Measurements from ENCODE around the gene FRMD4B. TPM values are rescaled to one million over a fixed set of nuclear protein-coding genes. Genes with fewer than 3 reads are reported as not detected.

The FRMD4B gene
- total RNA-seq, 1 donor from 2014 or later: 102 TPM

GRCh38 chr3:69130689-69131088, 255.2 kb downstream of the FRMD4B start:
- no peak for DNase-seq (ENCODE audit: low spot score)
- Mint-ChIP-seq H3K27me3 (ENCODE audit: unreplicated experiment) (no peaks in the 10 kb centered on the region), H3K36me3 (ENCODE audit: low read depth, unreplicated experiment) (no peaks in the 10 kb centered on the region), H3K4me1 (ENCODE audit: unreplicated experiment) (peaks cover 4% of the 10 kb centered on the region), H3K27ac (ENCODE audit: unreplicated experiment) (no peak overlapping the region), H3K9me3 (ENCODE audit: unreplicated experiment) (no peaks in the 10 kb centered on the region), H3K4me3 (ENCODE audit: unreplicated experiment) (no peak overlapping the region)
- TF ChIP-seq CTCF (IDR thresholded peaks at IDR 0.05; ENCODE audit: unreplicated experiment): no peak

- Mint-ChIP-seq H3K27me3 (ENCODE audit: unreplicated experiment) (no peaks in the 10 kb centered on the region), H3K27ac (ENCODE audit: unreplicated experiment) (no peak overlapping the region), H3K4me3 (ENCODE audit: unreplicated experiment) (no peak overlapping the region), H3K36me3 (ENCODE audit: low read depth, unreplicated experiment) (no peaks in the 10 kb centered on the region), H3K9me3 (ENCODE audit: unreplicated experiment) (no peaks in the 10 kb centered on the region), H3K4me1 (ENCODE audit: unreplicated experiment) (peaks cover 4% of the 10 kb centered on the region)
- no peak for DNase-seq (ENCODE audit: low spot score)
- TF ChIP-seq CTCF (IDR thresholded peaks at IDR 0.05; ENCODE audit: unreplicated experiment): no peak
Measured at GRCh38 chr3:69129531-69129930, 256.4 kb downstream of the FRMD4B start.

- TF ChIP-seq CTCF (IDR thresholded peaks at IDR 0.05; ENCODE audit: unreplicated experiment): no peak
- no peak for DNase-seq (ENCODE audit: low spot score)
- H3K27me3 Mint-ChIP-seq (ENCODE audit: unreplicated experiment): no peaks in the 10 kb centered on the region
- H3K27ac Mint-ChIP-seq (ENCODE audit: unreplicated experiment): no peak overlapping the region
- no peaks in the 10 kb centered on the region for H3K36me3 Mint-ChIP-seq (ENCODE audit: low read depth, unreplicated experiment)
- no peaks in the 10 kb centered on the region for H3K9me3 Mint-ChIP-seq (ENCODE audit: unreplicated experiment)
- peaks cover 4% of the 10 kb centered on the region for H3K4me1 Mint-ChIP-seq (ENCODE audit: unreplicated experiment)
- H3K4me3 Mint-ChIP-seq (ENCODE audit: unreplicated experiment): no peak overlapping the region
Measured at GRCh38 chr3:69128509-69128908, 257.4 kb downstream of the FRMD4B start.

GRCh38 chr3:69126999-69127398, 258.9 kb downstream of the FRMD4B start:
- no peak for DNase-seq (ENCODE audit: low spot score)
- no peak for TF ChIP-seq CTCF (IDR thresholded peaks at IDR 0.05; ENCODE audit: unreplicated experiment)
- no peaks in the 10 kb centered on the region for H3K36me3 Mint-ChIP-seq (ENCODE audit: low read depth, unreplicated experiment)
- H3K9me3 Mint-ChIP-seq (ENCODE audit: unreplicated experiment): no peaks in the 10 kb centered on the region
- no peaks in the 10 kb centered on the region for H3K27me3 Mint-ChIP-seq (ENCODE audit: unreplicated experiment)
- H3K4me3 Mint-ChIP-seq (ENCODE audit: unreplicated experiment): no peak overlapping the region
- no peak overlapping the region for H3K27ac Mint-ChIP-seq (ENCODE audit: unreplicated experiment)
- H3K4me1 Mint-ChIP-seq (ENCODE audit: unreplicated experiment): peaks cover 4% of the 10 kb centered on the region

- no peak for DNase-seq (ENCODE audit: low spot score)
- Mint-ChIP-seq H3K4me1 (ENCODE audit: unreplicated experiment) (peaks cover 4% of the 10 kb centered on the region), H3K27me3 (ENCODE audit: unreplicated experiment) (no peaks in the 10 kb centered on the region), H3K36me3 (ENCODE audit: low read depth, unreplicated experiment) (no peaks in the 10 kb centered on the region), H3K27ac (ENCODE audit: unreplicated experiment) (no peak overlapping the region), H3K4me3 (ENCODE audit: unreplicated experiment) (no peak overlapping the region), H3K9me3 (ENCODE audit: unreplicated experiment) (no peaks in the 10 kb centered on the region)
- no peak for TF ChIP-seq CTCF (IDR thresholded peaks at IDR 0.05; ENCODE audit: unreplicated experiment)
Measured at GRCh38 chr3:69126216-69126615, 259.7 kb downstream of the FRMD4B start.

All from endothelial cell (in vitro differentiated cells).